GM19025 (cell line): ENCODE results near the gene CACNA1B.

Experiments used
- ATAC-seq: cut with Tn5 transposase; IDR thresholded peaks from one replicate; pipeline ENCODE4 v1.9.1; 2021; ENCODE audit warnings: mild to moderate bottlenecking, low read depth, moderate library complexity; ENCODE audit not compliant: unreplicated experiment

Gene CACNA1B

GRCh38 chr9:137917795-137918194 lies 40.2 kb downstream of the CACNA1B start:
- no peak for ATAC-seq

- no peak for ATAC-seq
Measured at GRCh38 chr9:137918331-137919094, 40.9 kb downstream of the CACNA1B start.

GRCh38 chr9:137919095-137919465 lies 41.5 kb downstream of the CACNA1B start:
- ATAC-seq: no peak

GRCh38 chr9:137919649-137920141 lies 42.1 kb downstream of the CACNA1B start:
- no peak for ATAC-seq

GRCh38 chr9:137920753-137921152 lies 43.2 kb downstream of the CACNA1B start:
- no peak for ATAC-seq

GRCh38 chr9:137924169-137924568 lies 46.6 kb downstream of the CACNA1B start:
- ATAC-seq: no peak

- ATAC-seq: no peak
Measured at GRCh38 chr9:137924761-137925369, 47.3 kb downstream of the CACNA1B start.

- ATAC-seq: no peak
Measured at GRCh38 chr9:137943655-137944054, 66.1 kb downstream of the CACNA1B start.

GRCh38 chr9:137945581-137945980 lies 68.0 kb downstream of the CACNA1B start:
- ATAC-seq: no peak

GRCh38 chr9:137946993-137947392 lies 69.4 kb downstream of the CACNA1B start:
- no peak for ATAC-seq

GRCh38 chr9:137948642-137949041 lies 71.1 kb downstream of the CACNA1B start:
- no peak for ATAC-seq

GRCh38 chr9:137949260-137949659 lies 71.7 kb downstream of the CACNA1B start:
- ATAC-seq: no peak

GRCh38 chr9:137951107-137951506 lies 73.5 kb downstream of the CACNA1B start:
- no peak for ATAC-seq

GRCh38 chr9:137951597-137952490 lies 74.3 kb downstream of the CACNA1B start:
- ATAC-seq: no peak

- ATAC-seq: no peak
Measured at GRCh38 chr9:137952976-137953666, 75.5 kb downstream of the CACNA1B start.

- ATAC-seq: no peak
Measured at GRCh38 chr9:137953683-137954438, 76.3 kb downstream of the CACNA1B start.

- no peak for ATAC-seq
Measured at GRCh38 chr9:137955224-137955570, 77.6 kb downstream of the CACNA1B start.

GRCh38 chr9:137955586-137955985 lies 78.0 kb downstream of the CACNA1B start:
- no peak for ATAC-seq

GRCh38 chr9:137956039-137956438 lies 78.5 kb downstream of the CACNA1B start:
- no peak for ATAC-seq
